B cell (primary cell): ENCODE measurements around the gene PKNOX2. TPM values are rescaled to one million over a fixed set of nuclear protein-coding genes. Genes with fewer than 3 reads are reported as not detected.

Source experiments
- ATAC-seq: fragments of 200-7000 bp; cut with Tn5 transposase; one replicate; pipeline ENCODE4 v1.10.0; 2021; ENCODE audit warnings: low read depth, mild to moderate bottlenecking, moderate number of reproducible peaks, moderate library complexity
- CTCF ChIA-PET: fragments of 350-600 bp; sonication (Branson Sonifier 250); formaldehyde crosslinking; loops from one replicate; lab custom pipeline; 2021; ENCODE audit warnings: antibody characterized with exemption, inconsistent platforms; lab: Charles Lee
- POLR2A ChIA-PET: fragments of 350-600 bp; sonication (Branson Sonifier 250); formaldehyde crosslinking; loops from one replicate; lab custom pipeline; 2021; ENCODE audit warnings: antibody characterized with exemption; lab: Charles Lee
- DNase-seq: peaks from one replicate; pipeline ENCODE4 v3.0.0; 2013
- H2AFZ ChIP-seq: 2 replicates; pipeline ENCODE4 v1.6.1; 2012; ENCODE audit warnings: mild to moderate bottlenecking, low read depth, low read length; ENCODE audit not compliant: insufficient read depth, poor library complexity, severe bottlenecking
- H3K27ac ChIP-seq, 2 donors: 1 replicate in 1 of 2; 2 replicates in 1 of 2; pipeline ENCODE4 v1.5.1; 2012 to 2013; ENCODE audit warnings: low read length in 2 of 2, mild to moderate bottlenecking in 2 of 2, moderate library complexity in 1 of 2
- H3K27me3 ChIP-seq, 4 experiments: fragments of 200-600 bp in 1 of 4; sonication (generic) in 1 of 4; replicated peaks in 1 of 4; 1 replicate in 2 of 4; 2 replicates in 2 of 4; pipeline versions ENCODE4 v1.6.1 to v1.7.0; 2013 to 2016; ENCODE audit warnings: low read length in 3 of 4, mild to moderate bottlenecking in 2 of 4, mixed read lengths in 1 of 4, moderate library complexity in 1 of 4; ENCODE audit not compliant: insufficient read depth in 4 of 4, control insufficient read depth in 3 of 4; ENCODE audit errors: control extremely low read depth in 1 of 4
- H3K36me3 ChIP-seq, 2 experiments: replicated peaks in 1 of 2; 1 replicate in 1 of 2; 2 replicates in 1 of 2; pipeline versions ENCODE4 v1.6.1 to v1.7.1; 2013; ENCODE audit warnings: low read length in 1 of 2; ENCODE audit not compliant: insufficient read depth in 2 of 2, control insufficient read depth in 1 of 2; ENCODE audit errors: control extremely low read depth in 1 of 2, extremely low read depth in 1 of 2
- H3K4me1 ChIP-seq, 2 donors: fragments of 200-600 bp in 1 of 2; sonication (generic) in 1 of 2; 1 replicate in 1 of 2; 2 replicates in 1 of 2; pipeline versions ENCODE4 v1.5.1 to v1.6.1; 2013 to 2017; ENCODE audit warnings: low read length in 2 of 2; ENCODE audit not compliant: control insufficient read depth in 2 of 2, insufficient read depth in 2 of 2
- H3K4me2 ChIP-seq: replicated peaks from 2 replicates; pipeline ENCODE3; 2012; ENCODE audit warnings: mild to moderate bottlenecking, low read depth, low read length; ENCODE audit not compliant: poor library complexity, severe bottlenecking
- H3K4me3 ChIP-seq, 5 experiments: fragments of 200-600 bp in 1 of 5; sonication (generic) in 1 of 5; 1 replicate in 3 of 5; 2 replicates in 2 of 5; pipeline versions ENCODE4 v1.5.1 to v1.7.0; 2011 to 2016; ENCODE audit warnings: low read length in 4 of 5, mild to moderate bottlenecking in 4 of 5, low read depth in 2 of 5, control low read depth in 1 of 5, moderate library complexity in 1 of 5; ENCODE audit not compliant: insufficient read depth in 1 of 5; ENCODE audit errors: control extremely low read depth in 1 of 5, extremely low read depth in 1 of 5
- H3K79me2 ChIP-seq: fragments of 200-600 bp; sonication (generic); one replicate; pipeline ENCODE4 v1.6.0; 2016; ENCODE audit warnings: low read length; ENCODE audit not compliant: control insufficient read depth, insufficient read depth
- H3K9ac ChIP-seq: fragments of 200-600 bp; sonication (generic); 2 replicates; pipeline ENCODE4 v1.6.1; 2017; ENCODE audit warnings: mild to moderate bottlenecking, low read length, moderate library complexity
- H3K9me3 ChIP-seq, 3 donors: one replicate each; pipeline versions ENCODE4 v1.6.1 to v1.7.1; 2013; ENCODE audit warnings: low read length in 2 of 3; ENCODE audit not compliant: control insufficient read depth in 2 of 3, insufficient read depth in 1 of 3; ENCODE audit errors: control extremely low read depth in 1 of 3
- H4K20me1 ChIP-seq: 2 replicates; pipeline ENCODE4 v1.6.0; 2012; ENCODE audit warnings: mild to moderate bottlenecking, low read length; ENCODE audit not compliant: insufficient read depth, control insufficient read depth, poor library complexity, severe bottlenecking
- H3K27ac Mint-ChIP-seq: one replicate; pipeline ENCODE4 v1.8.0; 2021; ENCODE audit warnings: mixed read lengths
- H3K27me3 Mint-ChIP-seq: one replicate; pipeline ENCODE4 v1.8.0; 2021; ENCODE audit warnings: mixed read lengths
- H3K4me1 Mint-ChIP-seq: one replicate; pipeline ENCODE4 v1.8.0; 2021; ENCODE audit warnings: mixed read lengths
- H3K4me3 Mint-ChIP-seq: one replicate; pipeline ENCODE4 v1.8.0; 2021; ENCODE audit warnings: mixed read lengths
- H3K9me3 Mint-ChIP-seq: one replicate; pipeline ENCODE4 v1.8.0; 2022; ENCODE audit warnings: mixed read lengths; ENCODE audit not compliant: insufficient read depth
- CTCF ChIP-seq: fragments of 200-600 bp; IDR thresholded peaks from one replicate; pipeline ENCODE4 v1.8.0; 2022; ENCODE audit warnings: antibody characterized with exemption, mild to moderate bottlenecking
- EZH2 ChIP-seq: IDR thresholded peaks from 2 replicates; pipeline ENCODE4 v1.6.1; 2012; ENCODE audit warnings: borderline replicate concordance, low read depth, mild to moderate bottlenecking, moderate library complexity, low read length; ENCODE audit not compliant: insufficient read depth, poor library complexity, severe bottlenecking
- WGBS: methylation state at CpG from one replicate; pipeline ENCODE4 v1.1.5; 2013; ENCODE audit warnings: missing lambda C conversion rate; ENCODE audit not compliant: insufficient coverage; 5-methylcytosine and 5-hydroxymethylcytosine counted together
- intact Hi-C: fragments of 100-400 bp; cut with micrococcal nuclease; formaldehyde crosslinking; loops from one replicate; pipeline ENCODE4 v1.10.0; 2022
- polyA plus RNA-seq: library from polyadenylated mRNA; depleted of rRNA; stranded (reverse); fragments of >200 nt; gene quantifications from 2 replicates; pipeline ENCODE4 v1.2.3, GENCODE V29; 2012
- total RNA-seq, 2 donors: library from RNA; stranded (reverse); fragments of 120-200 nt in 1 of 2; gene quantifications; 1 replicate in 1 of 2; 2 replicates in 1 of 2; pipeline versions ENCODE4 v1.2.3 to v1.2.4, GENCODE V29; 2013 to 2022

PKNOX2 gene
- total and polyA plus RNA-seq, 2 donors (not counting 1 experiment from before 2014, with no cell fraction given), result not detected

GRCh38 chr11:125174686-125175085, 10.1 kb downstream of the PKNOX2 start:
- Histone ChIP-seq H4K20me1 (no peaks in the 10 kb centered on the region), H2AFZ (no peak overlapping the region), H3K36me3 (no peaks in the 10 kb centered on the region), H3K4me1 (no peaks in the 10 kb centered on the region), H3K27me3 (peaks cover 0 to 46% (median 12%) of the 10 kb centered on the region in 4 experiments), H3K4me2 (no peak overlapping the region), H3K27ac (no peak overlapping the region), H3K4me3 (no peak overlapping the region), H3K79me2 (no peaks in the 10 kb centered on the region), H3K9ac (no peak overlapping the region), H3K9me3 (no peaks in the 10 kb centered on the region)
- ATAC-seq, result no peak
- Mint-ChIP-seq H3K27ac (no peak overlapping the region), H3K4me3 (no peak overlapping the region), H3K4me1 (no peaks in the 10 kb centered on the region), H3K27me3 (peaks cover 58% of the 10 kb centered on the region), H3K9me3 (no peaks in the 10 kb centered on the region)
- ChIA-PET CTCF (no interaction called here), POLR2A (no interaction called here)
- TF ChIP-seq EZH2 (no peak), CTCF (no peak)
- DNase-seq, result no peak
- WGBS, result 90% methylated on average over 5 of the region's 8 CpGs
- intact Hi-C loops, result no loop called here

GRCh38 chr11:125175166-125175565, 10.6 kb downstream of the PKNOX2 start:
- Mint-ChIP-seq H3K27me3 (peaks cover 58% of the 10 kb centered on the region), H3K9me3 (no peaks in the 10 kb centered on the region), H3K4me3 (no peak overlapping the region), H3K27ac (no peak overlapping the region), H3K4me1 (no peaks in the 10 kb centered on the region)
- Histone ChIP-seq H3K27me3 (peaks cover 0 to 45% (median 10%) of the 10 kb centered on the region in 4 experiments), H3K4me3 (no peak overlapping the region), H3K79me2 (no peaks in the 10 kb centered on the region), H3K9me3 (no peaks in the 10 kb centered on the region), H3K27ac (no peak overlapping the region), H4K20me1 (no peaks in the 10 kb centered on the region), H2AFZ (no peak overlapping the region), H3K4me2 (no peak overlapping the region), H3K36me3 (no peaks in the 10 kb centered on the region), H3K9ac (no peak overlapping the region), H3K4me1 (no peaks in the 10 kb centered on the region)
- WGBS, result 87% methylated on average over 4 of the region's 4 CpGs
- ChIA-PET CTCF (no interaction called here), POLR2A (no interaction called here)
- no peak for TF ChIP-seq CTCF
- no peak for ATAC-seq
- intact Hi-C loops, result no loop called here
- no peak for DNase-seq
